OCI-LY3 (cell line): ENCODE results near the gene SLIT1.

Source experiments
- H2AFZ ChIP-seq: fragments of 200-600, 300-600 bp; shearing (Covaris generic); 2 replicates; pipeline ENCODE4 v1.6.0; 2014; ENCODE audit warnings: antibody characterized with exemption, low read depth, low read length
- H3K27ac ChIP-seq: fragments of 200-600, 300-600 bp; sonication (generic); 2 replicates; pipeline ENCODE4 v1.5.1; 2014; ENCODE audit warnings: mild to moderate bottlenecking, low read length, moderate library complexity, mixed read lengths
- H3K27me3 ChIP-seq: fragments of 200-600, 300-600 bp; sonication (generic); 2 replicates; pipeline ENCODE4 v1.6.1; 2014; ENCODE audit warnings: low read depth, low read length, mixed read lengths
- H3K36me3 ChIP-seq: fragments of 200-600, 300-600 bp; sonication (generic); replicated peaks from 2 replicates; pipeline ENCODE3; 2014; ENCODE audit warnings: low read depth, low read length, mixed read lengths
- H3K4me1 ChIP-seq: fragments of 300-600, 200-600 bp; sonication (generic); 2 replicates; pipeline ENCODE4 v1.6.1; 2014; ENCODE audit warnings: low read length, mixed read lengths
- H3K4me2 ChIP-seq: fragments of 200-600, 300-600 bp; sonication (generic); 2 replicates; pipeline ENCODE4 v1.6.1; 2014; ENCODE audit warnings: low read length, mixed read lengths
- H3K4me3 ChIP-seq: fragments of 300-600, 200-600 bp; sonication (generic); 2 replicates; pipeline ENCODE4 v1.5.1; 2014; ENCODE audit warnings: antibody characterized with exemption, mild to moderate bottlenecking, low read length, moderate library complexity
- H3K79me2 ChIP-seq: fragments of 300-600, 200-600 bp; shearing (Covaris generic); 2 replicates; pipeline ENCODE4 v1.6.1; 2014; ENCODE audit warnings: mild to moderate bottlenecking, low read length, mixed read lengths
- H3K9ac ChIP-seq: fragments of 300-600, 200-600 bp; shearing (Covaris generic); 2 replicates; pipeline ENCODE4 v1.6.0; 2014; ENCODE audit warnings: mild to moderate bottlenecking, low read length, moderate library complexity
- H3K9me3 ChIP-seq: fragments of 200-600, 300-600 bp; shearing (Covaris generic); 2 replicates; pipeline ENCODE4 v1.6.1; 2014; ENCODE audit warnings: low read length, mixed read lengths; ENCODE audit not compliant: insufficient read depth
- H4K20me1 ChIP-seq: fragments of 200-600, 300-600 bp; sonication (generic); 2 replicates; pipeline ENCODE4 v1.6.1; 2016; ENCODE audit warnings: low read length, mixed read lengths; ENCODE audit not compliant: insufficient read depth
- CTCF ChIP-seq: fragments of 200-600, 300-600 bp; sonication (generic); IDR thresholded peaks from 2 replicates; pipeline ENCODE4 v1.5.1; 2014; ENCODE audit warnings: antibody characterized with exemption, low read length, low read depth
- EZH2phosphoT487 ChIP-seq: fragments of 200-600 bp; shearing (Covaris generic); IDR thresholded peaks from 2 replicates; pipeline ENCODE4 v1.6.1; 2018; ENCODE audit warnings: antibody characterized with exemption, mixed run types, low read depth

The SLIT1 gene

GRCh38 chr10:97074256-97075145 is 111.3 kb downstream of the SLIT1 start:
- H2AFZ ChIP-seq, result no peak overlapping the region
- H3K9ac ChIP-seq, result no peak overlapping the region
- no peaks in the 10 kb centered on the region for H3K36me3 ChIP-seq
- H3K27ac ChIP-seq, result no peak overlapping the region
- TF ChIP-seq EZH2phosphoT487, result no peak
- no peak for TF ChIP-seq CTCF
- no peak overlapping the region for H3K4me2 ChIP-seq
- no peaks in the 10 kb centered on the region for H3K4me1 ChIP-seq
- H4K20me1 ChIP-seq, result no peaks in the 10 kb centered on the region
- H3K27me3 ChIP-seq, result peaks cover 24% of the 10 kb centered on the region
- H3K9me3 ChIP-seq, result no peaks in the 10 kb centered on the region
- no peak overlapping the region for H3K4me3 ChIP-seq
- no peaks in the 10 kb centered on the region for H3K79me2 ChIP-seq

- H3K36me3 ChIP-seq, result no peaks in the 10 kb centered on the region
- no peak for TF ChIP-seq EZH2phosphoT487
- TF ChIP-seq CTCF, result peak; percentile 76
- no peaks in the 10 kb centered on the region for H3K4me1 ChIP-seq
- H2AFZ ChIP-seq, result no peak overlapping the region
- no peaks in the 10 kb centered on the region for H3K9me3 ChIP-seq
- H3K27ac ChIP-seq, result no peak overlapping the region
- H3K27me3 ChIP-seq, result peaks cover 24% of the 10 kb centered on the region
- H4K20me1 ChIP-seq, result no peaks in the 10 kb centered on the region
- H3K79me2 ChIP-seq, result no peaks in the 10 kb centered on the region
- no peak overlapping the region for H3K9ac ChIP-seq
- H3K4me3 ChIP-seq, result no peak overlapping the region
- H3K4me2 ChIP-seq, result no peak overlapping the region
Observed at GRCh38 chr10:97072851-97073665, 112.7 kb downstream of the SLIT1 start.

- H2AFZ ChIP-seq, result no peak overlapping the region
- TF ChIP-seq CTCF, result no peak
- no peak for TF ChIP-seq EZH2phosphoT487
- no peaks in the 10 kb centered on the region for H3K36me3 ChIP-seq
- H3K4me1 ChIP-seq, result no peaks in the 10 kb centered on the region
- peaks cover 24% of the 10 kb centered on the region for H3K27me3 ChIP-seq
- H4K20me1 ChIP-seq, result no peaks in the 10 kb centered on the region
- H3K9me3 ChIP-seq, result no peaks in the 10 kb centered on the region
- H3K4me2 ChIP-seq, result no peak overlapping the region
- H3K79me2 ChIP-seq, result no peaks in the 10 kb centered on the region
- no peak overlapping the region for H3K4me3 ChIP-seq
- H3K27ac ChIP-seq, result no peak overlapping the region
- no peak overlapping the region for H3K9ac ChIP-seq
Observed at GRCh38 chr10:97071496-97071895, 114.3 kb downstream of the SLIT1 start.
